NCI-H748 (cell line): ENCODE measurements around the gene FAM47E.
"Not testable (repeated sequence)": the region's sequence is repeated elsewhere in the genome, so short reads cannot be mapped to it uniquely, and the experiment has no call there.

ENCODE experiments used
- DNase-seq: peaks from one replicate; lab custom pipeline; 2025; ENCODE audit not compliant: unreplicated experiment; lab: John Stamatoyannopoulos, UW

The FAM47E gene

GRCh38 chr4:76266627-76267026, 15.1 kb downstream of the FAM47E start:
- DNase-seq: no peak

GRCh38 chr4:76267811-76268210, 16.3 kb downstream of the FAM47E start:
- DNase-seq: no peak

- no peak for DNase-seq
These were observed 19.0 kb downstream of the FAM47E start for GRCh38 chr4:76270244-76271175.

GRCh38 chr4:76271248-76271647, 19.7 kb downstream of the FAM47E start:
- no peak for DNase-seq

- DNase-seq: no peak
These were observed 20.6 kb downstream of the FAM47E start for GRCh38 chr4:76272073-76272472.

GRCh38 chr4:76272582-76272981, 21.1 kb downstream of the FAM47E start:
- DNase-seq: no peak

GRCh38 chr4:76272999-76273398, 21.5 kb downstream of the FAM47E start:
- no peak for DNase-seq

GRCh38 chr4:76275486-76276124, 24.1 kb downstream of the FAM47E start:
- no peak for DNase-seq

GRCh38 chr4:76276813-76277212, 25.3 kb downstream of the FAM47E start:
- DNase-seq: no peak

- no peak for DNase-seq
These were observed 26.1 kb downstream of the FAM47E start for GRCh38 chr4:76277667-76278066.

- DNase-seq: no peak
These were observed 27.1 kb downstream of the FAM47E start for GRCh38 chr4:76278583-76278982.

- no peak for DNase-seq
These were observed 27.9 kb downstream of the FAM47E start for GRCh38 chr4:76279462-76279861.

- DNase-seq: no peak
These were observed 29.2 kb downstream of the FAM47E start for GRCh38 chr4:76280488-76281441.

- DNase-seq: not testable (repeated sequence)
These were observed 30.1 kb downstream of the FAM47E start for GRCh38 chr4:76281594-76281993.

- no peak for DNase-seq
These were observed 31.6 kb downstream of the FAM47E start for GRCh38 chr4:76282941-76283689.

- no peak for DNase-seq
These were observed 32.4 kb downstream of the FAM47E start for GRCh38 chr4:76283900-76284299.

GRCh38 chr4:76287811-76288210, 36.3 kb downstream of the FAM47E start:
- DNase-seq: not testable (repeated sequence)

GRCh38 chr4:76292730-76293129, 41.2 kb downstream of the FAM47E start:
- no peak for DNase-seq

- no peak for DNase-seq
These were observed 42.3 kb downstream of the FAM47E start for GRCh38 chr4:76293772-76294171.

GRCh38 chr4:76296286-76296820, 44.8 kb downstream of the FAM47E start:
- DNase-seq: no peak
